Endometrial microvascular endothelial cells (primary cell): Measurements from ENCODE around the gene PLEKHH1. TPM values are rescaled to one million over a fixed set of nuclear protein-coding genes. Genes with fewer than 3 reads are reported as not detected.

Source experiments
- total RNA-seq: library from RNA; depleted of rRNA; stranded (reverse); fragments of >200 nt; gene quantifications from one replicate; pipeline ENCODE4 v1.2.3, GENCODE V29; 2015; ENCODE audit errors: inconsistent ontology term

Gene PLEKHH1
- total RNA-seq, 1 donor from 2014 or later, result 3.6 TPM

Other genes with a start within 250 kb of the PLEKHH1 start
- 73.7 TPM for gene ATP6V1D, start 173.5 kb upstream of the PLEKHH1 start, total RNA-seq
- gene EIF2S1, start 173.0 kb upstream of the PLEKHH1 start, total RNA-seq, result 227 TPM
- 51.5 TPM for gene PLEK2, start 121.1 kb upstream of the PLEKHH1 start, total RNA-seq
- 4.5 TPM for gene TMEM229B, start 44.6 kb upstream of the PLEKHH1 start, total RNA-seq
- 22.8 TPM for gene PIGH, start 67.0 kb downstream of the PLEKHH1 start, total RNA-seq
- 29.2 TPM for gene ARG2, start 86.6 kb downstream of the PLEKHH1 start, total RNA-seq
- 39.6 TPM for gene VTI1B, start 141.3 kb downstream of the PLEKHH1 start, total RNA-seq
- gene RDH11, start 162.5 kb downstream of the PLEKHH1 start, total RNA-seq, result 92.6 TPM
- not detected for gene RDH12, start 168.6 kb downstream of the PLEKHH1 start, total RNA-seq